GM23338 (cell line): ENCODE measurements around the gene LRP1B. TPM values are rescaled to one million over a fixed set of nuclear protein-coding genes. Genes with fewer than 3 reads are reported as not detected.

Experiments
- ATAC-seq: fragments of 200-7000 bp; cut with Tn5 transposase; 3 replicates; pipeline ENCODE4 v1.9.1; 2020
- DNase-seq: peaks from one replicate; pipeline ENCODE4 v3.0.0-alpha.2; 2015; ENCODE audit warnings: low spot score
- H2AFZ ChIP-seq: fragments of 200-600 bp; sonication (generic); 2 replicates; pipeline ENCODE4 v1.8.0; 2016; ENCODE audit warnings: antibody characterized with exemption, mild to moderate bottlenecking, moderate library complexity
- H3F3A ChIP-seq: fragments of 200-600 bp; sonication (generic); replicated peaks from 2 replicates; pipeline ENCODE4 v1.8.0; 2017; ENCODE audit warnings: antibody characterized with exemption, mixed run types, low read depth
- H3K27ac ChIP-seq: fragments of 200-600 bp; sonication (generic); 2 replicates; pipeline ENCODE4 v1.6.1; 2016; ENCODE audit warnings: low read depth
- H3K27me3 ChIP-seq: fragments of 200-600 bp; sonication (generic); 2 replicates; pipeline ENCODE4 v1.8.0; 2016; ENCODE audit warnings: mild to moderate bottlenecking, mixed run types, moderate library complexity; ENCODE audit not compliant: insufficient read depth
- H3K36me3 ChIP-seq: fragments of 200-600 bp; sonication (generic); 2 replicates; pipeline ENCODE4 v1.8.0; 2016; ENCODE audit warnings: mild to moderate bottlenecking; ENCODE audit not compliant: insufficient read depth
- H3K4me1 ChIP-seq: fragments of 200-600 bp; sonication (generic); 2 replicates; pipeline ENCODE4 v1.8.0; 2016; ENCODE audit warnings: mild to moderate bottlenecking, moderate library complexity; ENCODE audit not compliant: insufficient read depth
- H3K4me2 ChIP-seq: fragments of 200-600 bp; sonication (generic); 2 replicates; pipeline ENCODE4 v1.7.1; 2017; ENCODE audit warnings: mixed run types
- H3K4me3 ChIP-seq: fragments of 200-600 bp; sonication (generic); 2 replicates; pipeline ENCODE4 v1.6.1; 2016; ENCODE audit warnings: mixed run types
- H3K79me2 ChIP-seq: fragments of 200-600 bp; sonication (generic); replicated peaks from 2 replicates; pipeline ENCODE4 v1.8.0; 2017; ENCODE audit warnings: mild to moderate bottlenecking; ENCODE audit not compliant: insufficient read depth
- H3K9me2 ChIP-seq: fragments of 200-600 bp; sonication (generic); 2 replicates; pipeline ENCODE4 v1.8.0; 2017; ENCODE audit not compliant: insufficient read depth
- H4K20me1 ChIP-seq: fragments of 200-600 bp; sonication (generic); replicated peaks from 2 replicates; pipeline ENCODE4 v1.8.0; 2017; ENCODE audit warnings: mild to moderate bottlenecking; ENCODE audit not compliant: insufficient read depth
- H3K27ac Mint-ChIP-seq: 2 replicates; pipeline ENCODE4 v1.8.0; 2020; ENCODE audit warnings: inconsistent platforms, mild to moderate bottlenecking, moderate library complexity, mixed read lengths
- H3K27me3 Mint-ChIP-seq: 3 replicates; pipeline ENCODE4 v1.8.0; 2022; ENCODE audit warnings: low read depth, mild to moderate bottlenecking, moderate library complexity, mixed read lengths, inconsistent platforms; ENCODE audit not compliant: insufficient read depth, poor library complexity
- H3K36me3 Mint-ChIP-seq: 3 replicates; pipeline ENCODE4 v1.8.0; 2021; ENCODE audit warnings: low read depth, mild to moderate bottlenecking, inconsistent platforms, moderate library complexity, mixed read lengths
- H3K4me1 Mint-ChIP-seq: 3 replicates; pipeline ENCODE4 v1.8.0; 2020; ENCODE audit warnings: mild to moderate bottlenecking, inconsistent platforms, mixed read lengths
- H3K4me3 Mint-ChIP-seq: 3 replicates; pipeline ENCODE4 v1.8.0; 2021; ENCODE audit warnings: moderate library complexity, mild to moderate bottlenecking, inconsistent platforms, mixed read lengths
- H3K9me3 Mint-ChIP-seq: 3 replicates; pipeline ENCODE4 v1.8.0; 2020; ENCODE audit warnings: moderate library complexity, mild to moderate bottlenecking, inconsistent platforms, mixed read lengths
- CTCF ChIP-seq, 2 experiments: fragments of 200-600 bp in 1 of 2; sonication (generic) in 1 of 2; conservative IDR thresholded peaks; 2 replicates each; pipeline versions ENCODE4 v1.5.1 to v1.6.1; 2016 to 2017; ENCODE audit warnings: antibody characterized with exemption in 2 of 2, low read depth in 2 of 2, mild to moderate bottlenecking in 2 of 2, moderate library complexity in 1 of 2
- EZH2 ChIP-seq: fragments of 200-600 bp; sonication (generic); IDR thresholded peaks from one replicate; pipeline ENCODE4 v1.8.0; 2017; ENCODE audit warnings: antibody characterized with exemption, mild to moderate bottlenecking, low read depth; ENCODE audit not compliant: unreplicated experiment
- EZH2phosphoT487 ChIP-seq: fragments of 200-600 bp; sonication (generic); IDR thresholded peaks from one replicate; pipeline ENCODE4 v1.8.1; 2018; ENCODE audit warnings: antibody characterized with exemption; ENCODE audit not compliant: unreplicated experiment
- JUNB ChIP-seq: IDR thresholded peaks from one replicate; pipeline ENCODE4 v1.6.1; 2016; ENCODE audit warnings: antibody characterized with exemption; ENCODE audit not compliant: unreplicated experiment
- NANOG ChIP-seq: IDR thresholded peaks from 2 replicates; pipeline ENCODE4 v1.6.1; 2016; ENCODE audit warnings: antibody characterized with exemption, borderline replicate concordance
- POLR2AphosphoS5 ChIP-seq: IDR thresholded peaks from 2 replicates; pipeline ENCODE4 v1.6.1; 2016; ENCODE audit warnings: antibody characterized with exemption, low read depth
- STAT1 ChIP-seq: IDR thresholded peaks from one replicate; pipeline ENCODE4 v1.6.1; 2016; ENCODE audit warnings: antibody characterized with exemption; ENCODE audit not compliant: unreplicated experiment
- ZNF114 ChIP-seq: fragments of 250-450 bp; sonication (Bioruptor Pico); IDR thresholded peaks from 2 replicates; pipeline ENCODE4 v1.5.0; 2020; ENCODE audit warnings: mild to moderate bottlenecking, moderate library complexity
- ZNF331 ChIP-seq: fragments of 250-450 bp; sonication (Bioruptor Pico); IDR thresholded peaks from 2 replicates; pipeline ENCODE4 v1.5.0; 2020; ENCODE audit warnings: low read depth, mild to moderate bottlenecking, moderate library complexity
- polyA plus RNA-seq: library from polyadenylated mRNA; unstranded; fragments of >200 nt; fragmentation: Nextera tagmentation; extraction: Ambion mirVana; gene quantifications from 2 replicates; pipeline ENCODE4 v1.2.1, GENCODE V29; 2016
- total RNA-seq: library from RNA; depleted of rRNA; stranded (reverse); fragments of >200 nt; shearing (Covaris generic); gene quantifications from 2 replicates; pipeline ENCODE4 v1.2.3, GENCODE V29; 2014
- TF ChIP-seq, protein P1 (sequence below): fragments of 250-450 bp; sonication (Bioruptor Pico); IDR thresholded peaks from 2 replicates; pipeline ENCODE4 v1.5.0; 2020; ENCODE audit warnings: mild to moderate bottlenecking, moderate library complexity

LRP1B gene
- total and polyA plus RNA-seq, 2 experiments from 2014 or later: 0.15 to 0.97 TPM

DNA sequence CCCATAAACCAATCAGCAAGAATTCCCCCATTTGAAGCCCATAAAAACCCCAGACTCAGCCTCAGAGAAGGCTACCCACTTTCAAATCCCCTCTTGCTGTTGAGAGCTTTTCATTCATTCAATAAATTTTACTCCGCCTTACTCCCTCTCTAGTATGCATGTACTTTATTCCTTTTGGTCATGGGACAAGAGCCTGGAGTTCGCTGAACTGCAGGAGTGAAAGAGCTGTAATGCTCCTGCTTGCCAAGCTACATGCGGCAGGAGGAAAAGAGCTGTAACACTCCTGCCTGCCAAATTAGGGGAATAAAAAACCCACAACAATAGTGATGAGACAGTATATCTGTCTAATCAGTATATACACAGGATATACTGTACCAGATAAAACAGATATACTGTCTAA lies 1261.7 kb downstream of the LRP1B start:
- no peak overlapping the region for H3K27ac Mint-ChIP-seq
- no peak overlapping the region for H2AFZ ChIP-seq
- no peaks in the 10 kb centered on the region for H3K4me1 ChIP-seq
- H3F3A ChIP-seq: no peaks in the 10 kb centered on the region
- H3K4me3 ChIP-seq: no peak overlapping the region
- no peaks in the 10 kb centered on the region for H3K4me1 Mint-ChIP-seq
- no peak for DNase-seq
- no peak overlapping the region for H3K27ac ChIP-seq
- H3K9me2 ChIP-seq: no peaks in the 10 kb centered on the region
- H3K27me3 ChIP-seq: no peaks in the 10 kb centered on the region
- H3K36me3 Mint-ChIP-seq: peaks cover 37% of the 10 kb centered on the region
- no peak overlapping the region for H3K4me2 ChIP-seq
- ATAC-seq: no peak
- H3K4me3 Mint-ChIP-seq: no peak overlapping the region
- no peaks in the 10 kb centered on the region for H3K27me3 Mint-ChIP-seq
- peaks cover 56% of the 10 kb centered on the region for H3K9me3 Mint-ChIP-seq
- peaks cover 17% of the 10 kb centered on the region for H3K36me3 ChIP-seq
- no peak for TF ChIP-seq JUNB
- no peak for TF ChIP-seq ZNF331
- no peak for TF ChIP-seq POLR2AphosphoS5
- no peak for TF ChIP-seq NANOG
- TF ChIP-seq, protein P1, sequence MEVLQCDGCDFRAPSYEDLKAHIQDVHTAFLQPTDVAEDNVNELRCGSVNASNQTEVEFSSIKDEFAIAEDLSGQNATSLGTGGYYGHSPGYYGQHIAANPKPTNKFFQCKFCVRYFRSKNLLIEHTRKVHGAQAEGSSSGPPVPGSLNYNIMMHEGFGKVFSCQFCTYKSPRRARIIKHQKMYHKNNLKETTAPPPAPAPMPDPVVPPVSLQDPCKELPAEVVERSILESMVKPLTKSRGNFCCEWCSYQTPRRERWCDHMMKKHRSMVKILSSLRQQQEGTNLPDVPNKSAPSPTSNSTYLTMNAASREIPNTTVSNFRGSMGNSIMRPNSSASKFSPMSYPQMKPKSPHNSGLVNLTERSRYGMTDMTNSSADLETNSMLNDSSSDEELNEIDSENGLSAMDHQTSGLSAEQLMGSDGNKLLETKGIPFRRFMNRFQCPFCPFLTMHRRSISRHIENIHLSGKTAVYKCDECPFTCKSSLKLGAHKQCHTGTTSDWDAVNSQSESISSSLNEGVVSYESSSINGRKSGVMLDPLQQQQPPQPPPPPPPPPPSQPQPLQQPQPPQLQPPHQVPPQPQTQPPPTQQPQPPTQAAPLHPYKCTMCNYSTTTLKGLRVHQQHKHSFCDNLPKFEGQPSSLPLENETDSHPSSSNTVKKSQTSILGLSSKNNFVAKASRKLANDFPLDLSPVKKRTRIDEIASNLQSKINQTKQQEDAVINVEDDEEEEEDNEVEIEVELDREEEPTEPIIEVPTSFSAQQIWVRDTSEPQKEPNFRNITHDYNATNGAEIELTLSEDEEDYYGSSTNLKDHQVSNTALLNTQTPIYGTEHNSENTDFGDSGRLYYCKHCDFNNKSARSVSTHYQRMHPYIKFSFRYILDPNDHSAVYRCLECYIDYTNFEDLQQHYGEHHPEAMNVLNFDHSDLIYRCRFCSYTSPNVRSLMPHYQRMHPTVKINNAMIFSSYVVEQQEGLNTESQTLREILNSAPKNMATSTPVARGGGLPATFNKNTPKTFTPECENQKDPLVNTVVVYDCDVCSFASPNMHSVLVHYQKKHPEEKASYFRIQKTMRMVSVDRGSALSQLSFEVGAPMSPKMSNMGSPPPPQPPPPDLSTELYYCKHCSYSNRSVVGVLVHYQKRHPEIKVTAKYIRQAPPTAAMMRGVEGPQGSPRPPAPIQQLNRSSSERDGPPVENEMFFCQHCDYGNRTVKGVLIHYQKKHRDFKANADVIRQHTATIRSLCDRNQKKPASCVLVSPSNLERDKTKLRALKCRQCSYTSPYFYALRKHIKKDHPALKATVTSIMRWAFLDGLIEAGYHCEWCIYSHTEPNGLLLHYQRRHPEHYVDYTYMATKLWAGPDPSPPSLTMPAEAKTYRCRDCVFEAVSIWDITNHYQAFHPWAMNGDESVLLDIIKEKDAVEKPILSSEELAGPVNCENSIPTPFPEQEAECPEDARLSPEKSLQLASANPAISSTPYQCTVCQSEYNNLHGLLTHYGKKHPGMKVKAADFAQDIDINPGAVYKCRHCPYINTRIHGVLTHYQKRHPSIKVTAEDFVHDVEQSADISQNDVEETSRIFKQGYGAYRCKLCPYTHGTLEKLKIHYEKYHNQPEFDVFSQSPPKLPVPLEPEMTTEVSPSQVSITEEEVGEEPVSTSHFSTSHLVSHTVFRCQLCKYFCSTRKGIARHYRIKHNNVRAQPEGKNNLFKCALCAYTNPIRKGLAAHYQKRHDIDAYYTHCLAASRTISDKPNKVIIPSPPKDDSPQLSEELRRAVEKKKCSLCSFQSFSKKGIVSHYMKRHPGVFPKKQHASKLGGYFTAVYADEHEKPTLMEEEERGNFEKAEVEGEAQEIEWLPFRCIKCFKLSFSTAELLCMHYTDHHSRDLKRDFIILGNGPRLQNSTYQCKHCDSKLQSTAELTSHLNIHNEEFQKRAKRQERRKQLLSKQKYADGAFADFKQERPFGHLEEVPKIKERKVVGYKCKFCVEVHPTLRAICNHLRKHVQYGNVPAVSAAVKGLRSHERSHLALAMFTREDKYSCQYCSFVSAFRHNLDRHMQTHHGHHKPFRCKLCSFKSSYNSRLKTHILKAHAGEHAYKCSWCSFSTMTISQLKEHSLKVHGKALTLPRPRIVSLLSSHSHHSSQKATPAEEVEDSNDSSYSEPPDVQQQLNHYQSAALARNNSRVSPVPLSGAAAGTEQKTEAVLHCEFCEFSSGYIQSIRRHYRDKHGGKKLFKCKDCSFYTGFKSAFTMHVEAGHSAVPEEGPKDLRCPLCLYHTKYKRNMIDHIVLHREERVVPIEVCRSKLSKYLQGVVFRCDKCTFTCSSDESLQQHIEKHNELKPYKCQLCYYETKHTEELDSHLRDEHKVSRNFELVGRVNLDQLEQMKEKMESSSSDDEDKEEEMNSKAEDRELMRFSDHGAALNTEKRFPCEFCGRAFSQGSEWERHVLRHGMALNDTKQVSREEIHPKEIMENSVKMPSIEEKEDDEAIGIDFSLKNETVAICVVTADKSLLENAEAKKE (CRISPR knock-in tag): no peak
- no peak for TF ChIP-seq STAT1
- TF ChIP-seq ZNF114: no peak
- no peaks in the 10 kb centered on the region for H4K20me1 ChIP-seq
- no peaks in the 10 kb centered on the region for H3K79me2 ChIP-seq

DNA sequence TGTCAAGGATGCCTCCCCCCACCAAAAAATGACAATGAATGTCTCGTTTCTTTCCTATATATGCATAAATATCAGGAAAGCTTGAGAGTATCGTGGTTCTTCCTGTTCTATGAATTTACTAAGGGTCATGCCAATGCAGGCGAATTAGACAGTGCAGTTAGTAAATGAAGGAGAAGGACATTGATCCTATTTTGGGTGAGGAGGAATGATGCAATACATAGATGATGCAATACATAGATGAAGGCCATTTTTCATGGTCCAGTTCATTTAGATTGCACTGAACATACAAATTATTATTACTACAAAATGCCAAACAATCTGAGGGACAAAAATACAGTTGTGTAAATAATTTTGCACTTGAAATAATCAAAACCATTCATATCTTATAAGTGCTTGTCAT lies 1265.0 kb downstream of the LRP1B start:
- DNase-seq (no peak), ATAC-seq (no peak)
- Histone ChIP-seq H3K9me2 (no peaks in the 10 kb centered on the region), H3K79me2 (no peaks in the 10 kb centered on the region), H3K4me3 (no peak overlapping the region), H3K27ac (no peak overlapping the region), H3F3A (no peaks in the 10 kb centered on the region), H3K4me2 (no peak overlapping the region), H3K27me3 (no peaks in the 10 kb centered on the region), H3K4me1 (0 out of 2 replicates have a peak, but pooled peaks cover 3% of the 10 kb centered on the region), H4K20me1 (no peaks in the 10 kb centered on the region), H3K36me3 (no peaks in the 10 kb centered on the region), H2AFZ (0 out of 2 replicates have a peak overlapping the region, but pooled peaks have one; percentile 24)
- 0 out of 2 replicates have a peak overlapping the region, but pooled peaks have one; percentile 32 for H3K27ac Mint-ChIP-seq
- H3K4me3 Mint-ChIP-seq: no peak overlapping the region
- H3K36me3 Mint-ChIP-seq: peaks cover 28% of the 10 kb centered on the region
- H3K27me3 Mint-ChIP-seq: no peaks in the 10 kb centered on the region
- H3K9me3 Mint-ChIP-seq: peaks cover 34% of the 10 kb centered on the region
- H3K4me1 Mint-ChIP-seq: no peaks in the 10 kb centered on the region; the same call in 2 of the 3 replicates
- TF ChIP-seq NANOG (no peak), ZNF114 (no peak), EZH2phosphoT487 (no peak), STAT1 (no peak), EZH2 (no peak), CTCF (conservative IDR thresholded peaks at IDR 0.05; ENCODE audit: low read depth in 2 of 2) (no peak), ZNF331 (no peak)
